Activated CD8-positive, alpha-beta memory T cell treated with anti-CD3 and anti-CD28 coated beads for 1 hour (primary cell): ENCODE measurements around the gene TEAD2.
"Not testable (repeated sequence)": the region's sequence is repeated elsewhere in the genome, so short reads cannot be mapped to it uniquely, and the experiment has no call there.

Source experiments
- DNase-seq, 2 donors: peaks; one replicate each; pipeline ENCODE4 v3.0.0-alpha.2; 2020; ENCODE audit warnings: low read depth in 1 of 2; ENCODE audit errors: extremely low read depth in 1 of 2

TEAD2 gene

GRCh38 chr19:49387936-49388372 is 25.7 kb upstream of the TEAD2 start, which contains the start of gene KASH5:
Gene KASH5 (plus strand): TSS chr19:49388249. CDS start chr19:49390884, 2,635 bp downstream.
- peak; percentile 58 to 85 for DNase-seq

GRCh38 chr19:49383599-49383998 is 21.4 kb upstream of the TEAD2 start:
- no peak for DNase-seq

DNA sequence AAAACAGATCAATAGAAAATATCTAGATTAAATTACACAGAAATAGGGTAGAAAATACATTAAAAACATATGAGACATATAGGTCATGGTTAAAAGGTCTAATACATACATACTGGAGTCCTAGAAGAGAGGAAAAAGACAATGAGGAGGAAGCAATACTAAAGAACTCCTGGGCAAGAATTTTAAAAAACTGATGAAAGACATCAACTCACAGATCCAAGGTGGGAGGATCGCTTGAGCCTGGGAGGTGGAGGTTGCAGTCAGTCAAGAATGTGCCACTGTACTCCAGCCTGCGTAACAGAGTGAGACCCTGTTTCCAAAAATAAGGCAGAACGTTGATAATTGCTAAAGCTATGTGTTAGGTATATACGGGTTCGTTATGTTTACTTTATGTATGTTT is 20.4 kb upstream of the TEAD2 start:
- DNase-seq: no peak

GRCh38 chr19:49380391-49380790 is 18.2 kb upstream of the TEAD2 start:
- DNase-seq: no peak

DNA sequence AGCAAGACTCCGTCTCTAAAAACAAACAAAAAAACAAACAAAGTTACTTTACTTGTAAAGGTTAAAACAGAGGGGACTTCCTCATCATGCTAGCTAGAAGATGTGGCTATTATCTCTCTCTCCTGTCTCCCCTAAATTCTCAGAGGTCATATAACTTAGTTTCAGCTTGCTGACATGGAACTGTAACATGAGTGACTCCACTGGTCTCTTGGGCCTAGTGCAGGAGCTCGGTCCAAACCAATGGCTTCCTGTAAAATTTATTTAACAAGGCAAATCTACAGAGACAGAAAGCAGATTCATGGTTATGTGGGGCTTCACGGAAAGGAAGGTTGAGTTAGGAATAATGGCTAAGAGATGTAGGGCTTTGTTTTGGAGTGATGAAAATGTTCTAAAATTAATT is 16.3 kb upstream of the TEAD2 start:
- no peak for DNase-seq

GRCh38 chr19:49374665-49375434 is 12.6 kb upstream of the TEAD2 start:
- DNase-seq: no peak

- DNase-seq: not testable (repeated sequence)
Observed at GRCh38 chr19:49373174-49373573, 11.0 kb upstream of the TEAD2 start.

- DNase-seq: no peak
Observed at GRCh38 chr19:49371184-49371583, 9.0 kb upstream of the TEAD2 start.

DNA sequence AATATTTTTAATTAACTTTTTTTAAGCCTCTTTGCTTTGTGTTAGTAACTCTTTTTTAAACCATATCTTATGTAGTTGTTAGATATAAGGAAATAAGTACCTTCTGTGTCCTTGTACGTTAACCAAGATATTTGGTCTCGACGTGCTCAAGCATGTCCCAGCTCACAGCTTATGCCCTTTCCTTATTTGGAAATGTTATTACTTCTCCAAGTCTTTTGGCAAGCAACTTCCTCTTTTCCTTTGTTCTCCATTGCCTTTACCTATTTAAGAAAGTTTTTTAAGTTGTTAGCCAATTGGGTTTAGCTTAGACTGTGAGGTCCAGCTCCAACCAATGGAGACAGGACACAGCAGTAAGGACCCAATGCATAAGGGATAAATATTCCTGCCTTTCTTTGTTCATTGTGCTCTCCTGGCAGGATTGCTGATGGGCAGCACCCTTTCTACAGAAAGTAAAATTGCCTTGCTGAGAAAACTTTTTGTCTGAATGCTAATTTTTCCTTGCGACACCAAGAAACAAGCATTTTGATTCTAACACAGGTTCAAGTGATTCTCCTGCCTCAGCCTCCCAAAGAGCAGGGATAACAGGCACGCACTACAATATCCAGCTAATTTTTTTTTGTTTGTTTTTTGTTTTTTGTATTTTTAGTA is 6.6 kb upstream of the TEAD2 start:
- DNase-seq: no peak

GRCh38 chr19:49366110-49366509 is 3.9 kb upstream of the TEAD2 start:
- DNase-seq: no peak

GRCh38 chr19:49364083-49364737 is 2.0 kb upstream of the TEAD2 start:
- DNase-seq: no peak

- peak; percentile 19 to 34 for DNase-seq
Observed at GRCh38 chr19:49363268-49364082, 1.3 kb upstream of the TEAD2 start, which contains the start of gene DKKL1. Gene DKKL1 (plus strand): TSS chr19:49363877. CDS start chr19:49363999, 122 bp downstream.

DNA sequence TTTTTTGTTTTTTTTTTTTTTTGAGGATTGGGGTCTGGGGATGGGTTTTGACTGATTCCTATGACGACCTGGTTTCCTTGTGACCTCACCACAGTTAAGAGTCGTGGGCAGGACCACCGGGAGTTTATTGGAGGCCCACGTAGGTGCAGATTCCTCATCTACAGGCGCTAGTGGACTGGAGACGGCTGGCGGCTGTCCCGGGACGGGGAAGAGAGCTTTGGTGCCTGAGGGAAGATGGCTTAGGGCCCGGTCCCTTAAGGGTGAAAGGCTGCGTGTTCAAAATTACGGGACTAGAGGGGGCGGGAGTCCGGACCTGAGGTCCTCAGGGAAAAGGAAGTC is 682 bp upstream of the TEAD2 start:
- DNase-seq: no peak

DNA sequence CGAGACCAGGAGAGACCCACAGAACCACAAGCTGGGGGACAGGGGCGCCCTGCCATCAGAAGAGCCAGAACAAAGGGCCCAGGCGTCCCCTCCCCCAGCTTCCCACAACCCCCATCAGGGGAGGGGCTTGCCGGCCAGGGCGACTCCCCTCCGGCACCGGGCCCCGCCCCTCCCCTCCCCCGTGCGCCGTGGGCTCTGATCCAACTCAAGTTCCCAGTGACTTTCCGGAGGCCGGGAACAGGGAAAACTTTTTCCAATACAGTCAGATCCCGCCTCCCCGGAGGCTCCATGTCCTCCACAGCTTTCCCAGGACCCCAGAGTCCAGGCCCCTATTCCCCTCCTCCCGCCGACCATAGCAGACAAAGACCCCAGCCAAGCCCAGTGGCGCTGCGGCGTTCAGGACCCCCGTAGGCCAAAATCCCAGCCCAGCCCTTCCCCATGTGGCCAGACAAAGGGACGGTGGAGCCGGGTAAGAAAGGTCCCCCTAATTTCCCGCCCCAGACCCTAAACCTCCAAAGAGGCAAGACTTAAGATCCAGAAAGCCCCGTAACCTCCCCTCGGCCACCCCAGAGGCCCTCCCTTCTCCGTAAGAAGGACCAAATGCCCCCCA is 673 bp downstream of the TEAD2 start:
- no peak for DNase-seq

DNA sequence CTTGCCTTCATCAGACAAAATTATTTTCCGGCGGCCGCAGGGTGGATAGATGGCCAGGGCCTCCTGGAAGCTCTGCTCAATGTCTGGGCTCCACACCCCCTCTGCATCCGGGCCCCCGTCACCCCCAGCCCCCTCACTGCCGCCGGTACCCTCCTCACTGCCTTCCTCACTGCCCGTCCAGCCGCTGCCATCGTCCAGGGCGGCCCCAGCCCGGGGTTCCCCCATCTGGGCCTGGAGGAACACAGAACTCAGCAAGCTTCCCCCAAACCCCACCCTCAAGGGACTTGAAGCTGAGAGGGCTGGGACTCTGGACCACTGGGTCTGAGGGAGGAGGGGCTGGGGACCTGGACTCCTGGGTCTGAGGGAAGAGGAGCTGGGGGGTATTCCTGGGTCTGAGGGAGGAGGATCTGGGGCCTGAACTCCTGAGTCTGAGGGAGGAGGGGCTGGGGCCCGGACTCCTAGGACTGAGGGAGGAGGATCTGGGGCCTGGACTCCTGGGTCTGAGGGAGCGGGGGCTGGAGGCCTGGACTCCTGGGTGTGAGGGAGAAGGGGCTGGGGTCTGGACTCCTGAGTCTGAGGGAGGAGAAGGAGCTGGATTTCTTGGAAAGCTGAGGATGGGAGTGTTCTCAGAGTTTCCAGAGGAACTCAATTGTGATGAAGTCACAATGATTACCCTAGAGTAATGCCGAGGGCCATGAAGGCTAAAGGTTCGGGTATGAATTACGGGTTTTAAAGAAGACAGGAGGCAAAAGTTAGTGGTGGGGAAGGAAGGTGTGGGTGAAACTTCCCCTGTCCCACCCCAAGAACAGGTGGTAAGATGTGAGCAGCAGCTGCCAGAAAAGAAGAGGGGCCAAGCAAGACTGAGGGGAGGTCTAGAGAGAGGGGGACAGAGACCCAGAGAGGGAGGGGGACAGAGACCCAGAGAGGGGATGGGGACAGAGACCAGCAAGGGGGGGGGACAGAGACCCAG is 2.1 kb downstream of the TEAD2 start:
- DNase-seq: no peak

DNA sequence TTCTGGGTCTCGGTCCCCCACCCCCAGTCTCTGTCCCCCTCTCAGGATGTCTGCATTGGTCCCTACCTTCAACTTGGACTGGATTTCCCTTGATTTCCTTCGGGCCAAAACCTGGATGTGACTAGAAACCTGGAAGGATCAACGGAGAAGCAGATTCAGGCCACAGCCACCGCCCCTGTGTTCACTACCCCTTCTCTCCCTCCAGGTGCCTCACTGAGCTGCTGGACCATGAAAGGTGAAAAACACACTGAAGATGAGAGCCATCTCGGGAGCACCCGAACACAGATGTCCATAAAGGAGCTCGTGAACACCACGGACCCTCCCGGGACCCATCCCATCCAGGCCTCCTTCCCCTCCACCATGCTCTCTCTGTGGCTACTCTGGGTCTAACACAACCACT is 5.0 kb downstream of the TEAD2 start:
- no peak for DNase-seq

DNA sequence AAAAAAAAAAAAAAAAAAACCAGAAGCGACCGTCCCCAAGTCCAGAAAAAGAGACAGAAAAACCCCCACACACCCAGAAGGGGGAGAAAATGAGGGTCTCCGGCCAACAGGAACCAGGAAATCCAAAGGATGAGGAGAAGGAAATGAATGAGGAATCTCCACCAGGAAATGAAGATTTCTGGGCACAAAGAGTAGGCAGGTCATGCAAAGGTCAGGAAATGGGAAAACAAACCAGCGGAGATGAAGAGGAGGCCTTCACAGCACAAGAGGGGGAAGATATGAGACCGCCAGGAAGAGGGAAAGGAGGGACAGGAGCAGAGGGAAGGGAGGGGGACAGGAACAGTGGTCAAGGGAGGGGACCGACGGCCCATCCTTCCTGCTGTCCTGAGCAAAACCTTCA is 5.8 kb downstream of the TEAD2 start:
- DNase-seq: no peak

DNA sequence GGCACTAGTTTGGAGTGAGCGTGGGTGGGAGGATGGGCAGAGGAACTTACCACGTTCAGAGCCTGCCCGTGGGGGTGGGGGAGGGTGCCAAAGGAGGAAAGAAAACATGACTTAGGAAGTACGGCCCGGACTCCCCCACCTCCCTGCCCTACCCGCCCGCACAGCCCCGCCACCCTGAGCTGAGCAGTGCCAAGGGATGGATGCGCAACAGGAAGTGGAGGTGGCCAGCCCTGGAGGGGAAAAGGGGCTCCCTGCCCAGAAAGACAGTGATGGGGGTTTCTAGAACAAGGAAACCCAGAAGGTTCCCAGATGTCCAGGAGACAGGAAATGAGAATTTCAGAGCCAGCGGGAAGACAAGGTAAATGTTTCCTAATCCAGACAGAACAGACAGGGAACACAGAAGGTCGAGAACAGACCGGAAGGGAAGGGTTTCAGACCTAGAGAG is 6.3 kb downstream of the TEAD2 start:
- DNase-seq: no peak

DNA sequence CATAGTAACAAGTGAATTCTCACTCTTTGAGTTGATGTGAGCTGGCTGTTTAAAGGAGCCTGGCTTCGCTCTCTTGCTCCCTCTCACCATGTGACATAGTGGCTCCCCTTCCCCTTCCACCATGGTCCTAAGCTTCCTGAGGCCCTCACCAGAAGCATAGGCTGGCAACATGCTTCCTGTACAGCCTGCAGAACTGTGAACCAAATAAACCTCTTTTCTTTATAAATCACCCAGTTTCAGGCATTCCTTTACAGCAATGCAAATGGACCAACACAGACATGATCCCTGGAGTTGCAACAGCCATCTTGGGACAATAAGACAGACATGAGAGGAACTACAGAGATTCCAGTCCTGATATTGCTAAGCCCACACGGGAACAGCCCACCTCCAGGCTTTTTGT is 12.6 kb downstream of the TEAD2 start:
- DNase-seq: no peak
